A549 (cell line): ENCODE data around the gene DOK7.

ENCODE experiments used
- POLR2A ChIP-seq: IDR thresholded peaks from 2 replicates; pipeline ENCODE4 v1.6.1; 2012; ENCODE audit warnings: mild to moderate bottlenecking, low read length
- TP53 ChIP-seq: fragments of 250-450 bp; sonication (Bioruptor Pico); IDR thresholded peaks from 2 replicates; pipeline ENCODE4 v1.5.0; 2021; ENCODE audit warnings: mild to moderate bottlenecking, moderate library complexity
- TF ChIP-seq, protein P1 (sequence below): fragments of >200 bp; sonication (Bioruptor Twin); formaldehyde crosslinking; IDR thresholded peaks from 3 replicates; pipeline ENCODE4 v1.5.1; 2016
- TF ChIP-seq, protein P2 (sequence below): IDR thresholded peaks from 2 replicates; pipeline ENCODE4 v1.6.1; 2012

DNA sequence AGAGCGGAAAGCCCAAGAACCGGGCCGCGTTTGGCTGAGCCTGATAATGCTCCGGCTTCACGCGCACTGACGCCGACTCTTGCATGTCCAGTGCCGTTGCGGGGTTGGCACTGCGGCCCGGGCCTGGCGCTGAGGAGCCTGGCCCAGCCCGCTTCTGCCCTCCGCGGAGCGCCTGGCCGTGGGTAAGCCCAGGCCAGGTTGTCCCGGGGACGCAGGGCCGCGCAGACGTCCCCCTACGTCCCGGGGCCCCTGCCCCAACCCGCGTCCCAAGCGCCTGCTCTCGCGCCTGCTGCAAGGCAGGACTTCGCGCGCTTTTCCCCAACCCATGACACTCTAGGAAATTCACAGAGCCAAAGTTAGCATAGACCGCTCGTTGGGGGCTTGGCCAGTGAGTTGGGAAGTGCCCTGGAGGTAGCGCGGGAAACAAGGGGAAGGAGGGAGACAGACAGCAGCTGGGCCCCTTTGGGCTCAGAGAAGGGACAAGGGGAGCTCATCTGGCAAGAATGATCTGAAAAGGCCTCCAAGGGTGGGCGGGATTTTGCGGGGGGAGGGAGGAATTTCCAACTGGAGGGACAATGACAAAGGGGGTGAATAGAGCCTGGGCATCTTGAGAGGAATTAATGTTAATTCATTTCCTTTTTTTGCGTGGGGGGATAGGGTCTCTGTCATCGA lies 69.8 kb downstream of the DOK7 start:
- no peak for TF ChIP-seq POLR2A
- TF ChIP-seq, protein P1, sequence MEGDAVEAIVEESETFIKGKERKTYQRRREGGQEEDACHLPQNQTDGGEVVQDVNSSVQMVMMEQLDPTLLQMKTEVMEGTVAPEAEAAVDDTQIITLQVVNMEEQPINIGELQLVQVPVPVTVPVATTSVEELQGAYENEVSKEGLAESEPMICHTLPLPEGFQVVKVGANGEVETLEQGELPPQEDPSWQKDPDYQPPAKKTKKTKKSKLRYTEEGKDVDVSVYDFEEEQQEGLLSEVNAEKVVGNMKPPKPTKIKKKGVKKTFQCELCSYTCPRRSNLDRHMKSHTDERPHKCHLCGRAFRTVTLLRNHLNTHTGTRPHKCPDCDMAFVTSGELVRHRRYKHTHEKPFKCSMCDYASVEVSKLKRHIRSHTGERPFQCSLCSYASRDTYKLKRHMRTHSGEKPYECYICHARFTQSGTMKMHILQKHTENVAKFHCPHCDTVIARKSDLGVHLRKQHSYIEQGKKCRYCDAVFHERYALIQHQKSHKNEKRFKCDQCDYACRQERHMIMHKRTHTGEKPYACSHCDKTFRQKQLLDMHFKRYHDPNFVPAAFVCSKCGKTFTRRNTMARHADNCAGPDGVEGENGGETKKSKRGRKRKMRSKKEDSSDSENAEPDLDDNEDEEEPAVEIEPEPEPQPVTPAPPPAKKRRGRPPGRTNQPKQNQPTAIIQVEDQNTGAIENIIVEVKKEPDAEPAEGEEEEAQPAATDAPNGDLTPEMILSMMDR = no peak
- no peak for TF ChIP-seq TP53 (CRISPR knock-in tag)
- TF ChIP-seq, protein P2, sequence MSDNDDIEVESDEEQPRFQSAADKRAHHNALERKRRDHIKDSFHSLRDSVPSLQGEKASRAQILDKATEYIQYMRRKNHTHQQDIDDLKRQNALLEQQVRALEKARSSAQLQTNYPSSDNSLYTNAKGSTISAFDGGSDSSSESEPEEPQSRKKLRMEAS = no peak
